Liver (tissue), 3 donors: ENCODE data around the gene TOLLIP.

Experiments
- EGR1 ChIP-seq, 2 donors: IDR thresholded peaks; 2 replicates each; pipeline ENCODE4 v1.6.1; 2016 to 2018; ENCODE audit warnings: antibody characterized with exemption in 2 of 2, low read depth in 2 of 2
- GABPA ChIP-seq, 2 donors: IDR thresholded peaks in 1 of 2; conservative IDR thresholded peaks in 1 of 2; 2 replicates each; pipeline ENCODE4 v1.6.1; 2016; ENCODE audit warnings: antibody characterized with exemption in 2 of 2, mild to moderate bottlenecking in 1 of 2, moderate library complexity in 1 of 2
- JUND ChIP-seq, 2 donors: IDR thresholded peaks; 2 replicates each; pipeline ENCODE4 v1.6.1; 2016; ENCODE audit warnings: antibody characterized with exemption in 2 of 2
- MAX ChIP-seq: IDR thresholded peaks from 2 replicates; pipeline ENCODE4 v1.6.1; 2016; ENCODE audit warnings: antibody characterized with exemption
- RAD21 ChIP-seq, 2 donors: IDR thresholded peaks; 2 replicates each; pipeline ENCODE4 v1.6.1; 2016; ENCODE audit warnings: antibody characterized with exemption in 2 of 2, mild to moderate bottlenecking in 2 of 2
- RXRA ChIP-seq, 2 donors: IDR thresholded peaks; 2 replicates each; pipeline ENCODE4 v1.6.1; 2017 to 2018; ENCODE audit warnings: antibody characterized with exemption in 2 of 2, mild to moderate bottlenecking in 1 of 2
- SP1 ChIP-seq: IDR thresholded peaks from 2 replicates; pipeline ENCODE4 v1.6.1; 2018; ENCODE audit warnings: antibody characterized with exemption, mild to moderate bottlenecking
- TAF1 ChIP-seq: conservative IDR thresholded peaks from 2 replicates; pipeline ENCODE4 v1.6.1; 2016; ENCODE audit warnings: antibody characterized with exemption, mild to moderate bottlenecking
- ZBTB33 ChIP-seq: IDR thresholded peaks from 2 replicates; pipeline ENCODE4 v1.6.1; 2016; ENCODE audit warnings: antibody characterized with exemption
- TF ChIP-seq, protein P1 (sequence below): fragments of 150-350 bp; IDR thresholded peaks from 2 replicates; pipeline ENCODE4 v1.5.1; 2017; ENCODE audit warnings: improper control_type of control experiment, low read depth, low read length; ENCODE audit not compliant: missing input control
- TF ChIP-seq, protein P2 (sequence below): IDR thresholded peaks from 2 replicates; pipeline ENCODE4 v1.6.1; 2016; ENCODE audit warnings: antibody characterized with exemption, mild to moderate bottlenecking
- TF ChIP-seq, protein P3 (sequence below): IDR thresholded peaks from 2 replicates; pipeline ENCODE4 v1.6.1; 2016; ENCODE audit warnings: antibody characterized with exemption
- donor health status: healthy.
- donor health status: healthy.

DNA sequence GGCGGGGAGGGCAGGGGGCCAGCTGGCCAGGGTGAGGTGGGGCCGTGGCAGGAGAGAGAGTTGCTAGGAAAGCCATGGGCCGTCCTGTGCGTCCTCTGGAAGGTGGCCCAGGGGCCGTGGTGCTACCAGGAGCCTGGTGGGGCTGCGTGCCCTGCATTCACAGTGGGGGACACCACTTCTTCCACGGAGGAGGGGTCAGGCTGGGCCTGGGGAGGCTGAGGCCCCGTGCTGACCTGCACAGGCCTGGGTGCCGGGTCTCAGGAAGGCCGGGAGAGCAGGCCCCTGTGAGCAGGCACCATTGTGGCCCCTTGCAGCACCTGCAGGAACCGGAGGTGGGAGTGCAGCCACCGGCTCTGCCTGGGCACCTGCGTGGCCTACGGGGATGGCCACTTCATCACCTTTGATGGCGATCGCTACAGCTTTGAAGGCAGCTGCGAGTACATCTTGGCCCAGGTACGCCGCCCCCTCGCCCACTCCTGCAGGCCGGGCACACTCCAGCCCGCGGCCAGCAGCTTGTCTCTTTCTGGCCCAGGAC is 74.6 kb downstream of the TOLLIP start:
- TF ChIP-seq EGR1 (IDR thresholded peaks at IDR 0.05; ENCODE audit: low read depth in 2 of 2) = no peak
- TF ChIP-seq, protein P1, sequence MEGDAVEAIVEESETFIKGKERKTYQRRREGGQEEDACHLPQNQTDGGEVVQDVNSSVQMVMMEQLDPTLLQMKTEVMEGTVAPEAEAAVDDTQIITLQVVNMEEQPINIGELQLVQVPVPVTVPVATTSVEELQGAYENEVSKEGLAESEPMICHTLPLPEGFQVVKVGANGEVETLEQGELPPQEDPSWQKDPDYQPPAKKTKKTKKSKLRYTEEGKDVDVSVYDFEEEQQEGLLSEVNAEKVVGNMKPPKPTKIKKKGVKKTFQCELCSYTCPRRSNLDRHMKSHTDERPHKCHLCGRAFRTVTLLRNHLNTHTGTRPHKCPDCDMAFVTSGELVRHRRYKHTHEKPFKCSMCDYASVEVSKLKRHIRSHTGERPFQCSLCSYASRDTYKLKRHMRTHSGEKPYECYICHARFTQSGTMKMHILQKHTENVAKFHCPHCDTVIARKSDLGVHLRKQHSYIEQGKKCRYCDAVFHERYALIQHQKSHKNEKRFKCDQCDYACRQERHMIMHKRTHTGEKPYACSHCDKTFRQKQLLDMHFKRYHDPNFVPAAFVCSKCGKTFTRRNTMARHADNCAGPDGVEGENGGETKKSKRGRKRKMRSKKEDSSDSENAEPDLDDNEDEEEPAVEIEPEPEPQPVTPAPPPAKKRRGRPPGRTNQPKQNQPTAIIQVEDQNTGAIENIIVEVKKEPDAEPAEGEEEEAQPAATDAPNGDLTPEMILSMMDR = no peak
- TF ChIP-seq, protein P2, sequence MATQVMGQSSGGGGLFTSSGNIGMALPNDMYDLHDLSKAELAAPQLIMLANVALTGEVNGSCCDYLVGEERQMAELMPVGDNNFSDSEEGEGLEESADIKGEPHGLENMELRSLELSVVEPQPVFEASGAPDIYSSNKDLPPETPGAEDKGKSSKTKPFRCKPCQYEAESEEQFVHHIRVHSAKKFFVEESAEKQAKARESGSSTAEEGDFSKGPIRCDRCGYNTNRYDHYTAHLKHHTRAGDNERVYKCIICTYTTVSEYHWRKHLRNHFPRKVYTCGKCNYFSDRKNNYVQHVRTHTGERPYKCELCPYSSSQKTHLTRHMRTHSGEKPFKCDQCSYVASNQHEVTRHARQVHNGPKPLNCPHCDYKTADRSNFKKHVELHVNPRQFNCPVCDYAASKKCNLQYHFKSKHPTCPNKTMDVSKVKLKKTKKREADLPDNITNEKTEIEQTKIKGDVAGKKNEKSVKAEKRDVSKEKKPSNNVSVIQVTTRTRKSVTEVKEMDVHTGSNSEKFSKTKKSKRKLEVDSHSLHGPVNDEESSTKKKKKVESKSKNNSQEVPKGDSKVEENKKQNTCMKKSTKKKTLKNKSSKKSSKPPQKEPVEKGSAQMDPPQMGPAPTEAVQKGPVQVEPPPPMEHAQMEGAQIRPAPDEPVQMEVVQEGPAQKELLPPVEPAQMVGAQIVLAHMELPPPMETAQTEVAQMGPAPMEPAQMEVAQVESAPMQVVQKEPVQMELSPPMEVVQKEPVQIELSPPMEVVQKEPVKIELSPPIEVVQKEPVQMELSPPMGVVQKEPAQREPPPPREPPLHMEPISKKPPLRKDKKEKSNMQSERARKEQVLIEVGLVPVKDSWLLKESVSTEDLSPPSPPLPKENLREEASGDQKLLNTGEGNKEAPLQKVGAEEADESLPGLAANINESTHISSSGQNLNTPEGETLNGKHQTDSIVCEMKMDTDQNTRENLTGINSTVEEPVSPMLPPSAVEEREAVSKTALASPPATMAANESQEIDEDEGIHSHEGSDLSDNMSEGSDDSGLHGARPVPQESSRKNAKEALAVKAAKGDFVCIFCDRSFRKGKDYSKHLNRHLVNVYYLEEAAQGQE = no peak
- no peak for TF ChIP-seq JUND (IDR thresholded peaks at IDR 0.05)
- TF ChIP-seq RAD21 (IDR thresholded peaks at IDR 0.05) = no peak
- TF ChIP-seq RXRA (IDR thresholded peaks at IDR 0.05) = no peak
- no peak for TF ChIP-seq TAF1
- no peak for TF ChIP-seq MAX
- TF ChIP-seq, protein P3, sequence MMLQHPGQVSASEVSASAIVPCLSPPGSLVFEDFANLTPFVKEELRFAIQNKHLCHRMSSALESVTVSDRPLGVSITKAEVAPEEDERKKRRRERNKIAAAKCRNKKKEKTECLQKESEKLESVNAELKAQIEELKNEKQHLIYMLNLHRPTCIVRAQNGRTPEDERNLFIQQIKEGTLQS = no peak
- no peak for TF ChIP-seq GABPA (IDR thresholded peaks at IDR 0.05 in 1 of 2, conservative IDR thresholded peaks at IDR 0.05 in 1 of 2)
- TF ChIP-seq ZBTB33 = no peak
- no peak for TF ChIP-seq SP1
